Neural crest cell (in vitro differentiated cells): Measurements from ENCODE around the gene OPN1MW3. TPM values are rescaled to one million over a fixed set of nuclear protein-coding genes. Genes with fewer than 3 reads are reported as not detected.

Experiments
- DNase-seq: peaks from one replicate; pipeline ENCODE4 v3.0.0; 2021; ENCODE audit warnings: low read depth, mixed read lengths, low spot score
- H3K27ac Mint-ChIP-seq: one replicate; pipeline ENCODE4 v1.8.0; 2021; ENCODE audit warnings: mild to moderate bottlenecking, mixed read lengths; ENCODE audit not compliant: unreplicated experiment
- H3K27me3 Mint-ChIP-seq: 2 replicates; pipeline ENCODE4 v1.8.0; 2021; ENCODE audit warnings: low read depth, mild to moderate bottlenecking, mixed read lengths
- H3K36me3 Mint-ChIP-seq: 2 replicates; pipeline ENCODE4 v1.8.0; 2021; ENCODE audit warnings: low read depth, mild to moderate bottlenecking, mixed read lengths
- H3K4me1 Mint-ChIP-seq: 2 replicates; pipeline ENCODE4 v1.8.0; 2021; ENCODE audit warnings: mixed read lengths
- H3K4me3 Mint-ChIP-seq: one replicate; pipeline ENCODE4 v1.8.0; 2021; ENCODE audit warnings: mild to moderate bottlenecking, mixed read lengths
- H3K9me3 Mint-ChIP-seq: 2 replicates; pipeline ENCODE4 v1.8.0; 2021; ENCODE audit warnings: mixed read lengths
- CTCF ChIP-seq: fragments of 200-600 bp; sonication (generic); conservative IDR thresholded peaks from 2 replicates; pipeline ENCODE4 v1.5.0; 2021; ENCODE audit warnings: antibody characterized with exemption, mild to moderate bottlenecking
- total RNA-seq: library from RNA; stranded (reverse); gene quantifications from 2 replicates; pipeline ENCODE4 v1.2.1, GENCODE V29; 2021

The OPN1MW3 gene
- total RNA-seq, 1 donor from 2014 or later: not detected

- Mint-ChIP-seq H3K27ac (peak overlapping the region; percentile 84), H3K36me3 (no peaks in the 10 kb centered on the region), H3K9me3 (no peaks in the 10 kb centered on the region), H3K4me1 (peaks cover 34% of the 10 kb centered on the region), H3K4me3 (no peak overlapping the region), H3K27me3 (no peaks in the 10 kb centered on the region)
- TF ChIP-seq CTCF: no peak
- DNase-seq: no peak
These were observed 48.3 kb downstream of the OPN1MW3 start for GRCh38 chrX:154305541-154306205.

- Mint-ChIP-seq H3K4me3 (no peak overlapping the region), H3K36me3 (no peaks in the 10 kb centered on the region), H3K9me3 (no peaks in the 10 kb centered on the region), H3K27ac (no peak overlapping the region), H3K4me1 (peaks cover 34% of the 10 kb centered on the region), H3K27me3 (no peaks in the 10 kb centered on the region)
- no peak for DNase-seq
- no peak for TF ChIP-seq CTCF
These were observed 49.8 kb downstream of the OPN1MW3 start for GRCh38 chrX:154307202-154307601.

GRCh38 chrX:154308108-154308946 lies 50.9 kb downstream of the OPN1MW3 start:
- Mint-ChIP-seq H3K4me3 (no peak overlapping the region), H3K27ac (no peak overlapping the region), H3K4me1 (peaks cover 43% of the 10 kb centered on the region), H3K36me3 (no peaks in the 10 kb centered on the region), H3K9me3 (no peaks in the 10 kb centered on the region), H3K27me3 (no peaks in the 10 kb centered on the region)
- peak; percentile 75 for DNase-seq
- peak; percentile 71 for TF ChIP-seq CTCF

- DNase-seq: no peak
- Mint-ChIP-seq H3K4me1 (peaks cover 36% of the 10 kb centered on the region), H3K27ac (no peak overlapping the region), H3K36me3 (no peaks in the 10 kb centered on the region), H3K27me3 (no peaks in the 10 kb centered on the region), H3K4me3 (no peak overlapping the region), H3K9me3 (no peaks in the 10 kb centered on the region)
- no peak for TF ChIP-seq CTCF
These were observed 51.8 kb downstream of the OPN1MW3 start for GRCh38 chrX:154309041-154309775.

GRCh38 chrX:154310616-154311536 lies 53.5 kb downstream of the OPN1MW3 start:
- Mint-ChIP-seq H3K27me3 (no peaks in the 10 kb centered on the region), H3K9me3 (no peaks in the 10 kb centered on the region), H3K4me1 (peaks cover 24% of the 10 kb centered on the region), H3K4me3 (no peak overlapping the region), H3K27ac (peak overlapping the region; percentile 40), H3K36me3 (no peaks in the 10 kb centered on the region)
- no peak for DNase-seq
- no peak for TF ChIP-seq CTCF
